ENCODE data around the gene MYCBP2.

Gene MYCBP2

GRCh38 chr13:77150651-77151050 lies 176.2 kb downstream of the MYCBP2 start:
- Histone ChIP-seq H3K27me3 (no peaks in the 10 kb centered on the region), H3K36me3 (peaks cover 19 to 46% (median 42%) of the 10 kb centered on the region in 3 donors), H3K4me1 (no peaks in the 10 kb centered on the region), H3K9me3 (no peaks in the 10 kb centered on the region), H3K27ac (no peak overlapping the region), H3K4me3 (no peak overlapping the region)
- no peak for DNase-seq
- intact Hi-C loops (cut with DNase I; ENCODE audit: low total_unique reads): no loop called here
- no peak for TF ChIP-seq CTCF (IDR thresholded peaks at IDR 0.05)

GRCh38 chr13:77143431-77143830 lies 183.5 kb downstream of the MYCBP2 start:
- Histone ChIP-seq H3K36me3 (peaks cover 47 to 55% (median 49%) of the 10 kb centered on the region in 3 donors), H3K27me3 (no peaks in the 10 kb centered on the region), H3K9me3 (no peaks in the 10 kb centered on the region), H3K27ac (no peak overlapping the region), H3K4me3 (no peak overlapping the region), H3K4me1 (no peaks in the 10 kb centered on the region)
- intact Hi-C loops (cut with DNase I; ENCODE audit: low total_unique reads): no loop called here
- DNase-seq: no peak
- no peak for TF ChIP-seq CTCF (IDR thresholded peaks at IDR 0.05)

GRCh38 chr13:77139306-77139705 lies 187.6 kb downstream of the MYCBP2 start:
- peaks cover 45 to 86% (median 58%) of the 10 kb centered on the region in 3 donors for H3K36me3 ChIP-seq
- no peaks in the 10 kb centered on the region for H3K4me1 ChIP-seq

GRCh38 chr13:77138813-77139212 lies 188.1 kb downstream of the MYCBP2 start:
- no peak for TF ChIP-seq CTCF (IDR thresholded peaks at IDR 0.05)
- Histone ChIP-seq H3K4me3 (no peak overlapping the region), H3K36me3 (peaks cover 40 to 85% (median 53%) of the 10 kb centered on the region in 3 donors), H3K9me3 (no peaks in the 10 kb centered on the region), H3K27ac (no peak overlapping the region), H3K4me1 (no peaks in the 10 kb centered on the region), H3K27me3 (no peaks in the 10 kb centered on the region)
- intact Hi-C loops (cut with DNase I; ENCODE audit: low total_unique reads): no loop called here
- no peak for DNase-seq

More at GRCh38 chr13:77139306-77139705, 187.6 kb downstream of the MYCBP2 start:
- H3K27ac ChIP-seq: no peak overlapping the region
- intact Hi-C loops (cut with DNase I; ENCODE audit: low total_unique reads): no loop called here
- no peak overlapping the region for H3K4me3 ChIP-seq
- no peaks in the 10 kb centered on the region for H3K9me3 ChIP-seq
- TF ChIP-seq CTCF (IDR thresholded peaks at IDR 0.05): no peak
- DNase-seq: no peak
- no peaks in the 10 kb centered on the region for H3K27me3 ChIP-seq

- intact Hi-C loops (cut with DNase I; ENCODE audit: low total_unique reads): no loop called here
- TF ChIP-seq CTCF (IDR thresholded peaks at IDR 0.05): no peak
- Histone ChIP-seq H3K4me3 (no peak overlapping the region), H3K27me3 (no peaks in the 10 kb centered on the region), H3K36me3 (peaks cover 23 to 69% (median 37%) of the 10 kb centered on the region in 3 donors), H3K4me1 (no peaks in the 10 kb centered on the region), H3K27ac (no peak overlapping the region), H3K9me3 (no peaks in the 10 kb centered on the region)
- DNase-seq: no peak
Observed at GRCh38 chr13:77136902-77137420, 189.9 kb downstream of the MYCBP2 start.

- H3K36me3 ChIP-seq: peaks cover 14 to 36% (median 23%) of the 10 kb centered on the region in 3 donors
- intact Hi-C loops (cut with DNase I; ENCODE audit: low total_unique reads): no loop called here
- H3K9me3 ChIP-seq: no peaks in the 10 kb centered on the region
- H3K4me1 ChIP-seq: peaks cover 0 to 6% (median 0%) of the 10 kb centered on the region in 4 donors
- no peak for DNase-seq
- TF ChIP-seq CTCF (IDR thresholded peaks at IDR 0.05): no peak
- no peak overlapping the region for H3K4me3 ChIP-seq
- H3K27me3 ChIP-seq: no peaks in the 10 kb centered on the region
- no peak overlapping the region for H3K27ac ChIP-seq
Observed at GRCh38 chr13:77124423-77124822, 202.5 kb downstream of the MYCBP2 start.

Data from tibial artery (tissue), 4 donors.